B cell (primary cell): ENCODE measurements around the gene GIPC3. TPM values are rescaled to one million over a fixed set of nuclear protein-coding genes. Genes with fewer than 3 reads are reported as not detected.

Experiments
- ATAC-seq: fragments of 200-7000 bp; cut with Tn5 transposase; one replicate; pipeline ENCODE4 v1.10.0; 2021; ENCODE audit warnings: low read depth, mild to moderate bottlenecking, moderate number of reproducible peaks, moderate library complexity
- CTCF ChIA-PET: fragments of 350-600 bp; sonication (Branson Sonifier 250); formaldehyde crosslinking; loops from one replicate; lab custom pipeline; 2021; ENCODE audit warnings: antibody characterized with exemption, inconsistent platforms; lab: Charles Lee
- POLR2A ChIA-PET: fragments of 350-600 bp; sonication (Branson Sonifier 250); formaldehyde crosslinking; loops from one replicate; lab custom pipeline; 2021; ENCODE audit warnings: antibody characterized with exemption; lab: Charles Lee
- DNase-seq: peaks from one replicate; pipeline ENCODE4 v3.0.0; 2013
- H2AFZ ChIP-seq: 2 replicates; pipeline ENCODE4 v1.6.1; 2012; ENCODE audit warnings: mild to moderate bottlenecking, low read depth, low read length; ENCODE audit not compliant: insufficient read depth, poor library complexity, severe bottlenecking
- H3K27ac ChIP-seq, 2 donors: 1 replicate in 1 of 2; 2 replicates in 1 of 2; pipeline ENCODE4 v1.5.1; 2012 to 2013; ENCODE audit warnings: low read length in 2 of 2, mild to moderate bottlenecking in 2 of 2, moderate library complexity in 1 of 2
- H3K27me3 ChIP-seq, 4 experiments: fragments of 200-600 bp in 1 of 4; sonication (generic) in 1 of 4; replicated peaks in 1 of 4; 1 replicate in 2 of 4; 2 replicates in 2 of 4; pipeline versions ENCODE4 v1.6.1 to v1.7.0; 2013 to 2016; ENCODE audit warnings: low read length in 3 of 4, mild to moderate bottlenecking in 2 of 4, mixed read lengths in 1 of 4, moderate library complexity in 1 of 4; ENCODE audit not compliant: insufficient read depth in 4 of 4, control insufficient read depth in 3 of 4; ENCODE audit errors: control extremely low read depth in 1 of 4
- H3K36me3 ChIP-seq, 2 experiments: replicated peaks in 1 of 2; 1 replicate in 1 of 2; 2 replicates in 1 of 2; pipeline versions ENCODE4 v1.6.1 to v1.7.1; 2013; ENCODE audit warnings: low read length in 1 of 2; ENCODE audit not compliant: insufficient read depth in 2 of 2, control insufficient read depth in 1 of 2; ENCODE audit errors: control extremely low read depth in 1 of 2, extremely low read depth in 1 of 2
- H3K4me1 ChIP-seq, 2 donors: fragments of 200-600 bp in 1 of 2; sonication (generic) in 1 of 2; 1 replicate in 1 of 2; 2 replicates in 1 of 2; pipeline versions ENCODE4 v1.5.1 to v1.6.1; 2013 to 2017; ENCODE audit warnings: low read length in 2 of 2; ENCODE audit not compliant: control insufficient read depth in 2 of 2, insufficient read depth in 2 of 2
- H3K4me2 ChIP-seq: replicated peaks from 2 replicates; pipeline ENCODE3; 2012; ENCODE audit warnings: mild to moderate bottlenecking, low read depth, low read length; ENCODE audit not compliant: poor library complexity, severe bottlenecking
- H3K4me3 ChIP-seq, 5 experiments: fragments of 200-600 bp in 1 of 5; sonication (generic) in 1 of 5; 1 replicate in 3 of 5; 2 replicates in 2 of 5; pipeline versions ENCODE4 v1.5.1 to v1.7.0; 2011 to 2016; ENCODE audit warnings: low read length in 4 of 5, mild to moderate bottlenecking in 4 of 5, low read depth in 2 of 5, control low read depth in 1 of 5, moderate library complexity in 1 of 5; ENCODE audit not compliant: insufficient read depth in 1 of 5; ENCODE audit errors: control extremely low read depth in 1 of 5, extremely low read depth in 1 of 5
- H3K79me2 ChIP-seq: fragments of 200-600 bp; sonication (generic); one replicate; pipeline ENCODE4 v1.6.0; 2016; ENCODE audit warnings: low read length; ENCODE audit not compliant: control insufficient read depth, insufficient read depth
- H3K9ac ChIP-seq: fragments of 200-600 bp; sonication (generic); 2 replicates; pipeline ENCODE4 v1.6.1; 2017; ENCODE audit warnings: mild to moderate bottlenecking, low read length, moderate library complexity
- H3K9me3 ChIP-seq, 3 donors: one replicate each; pipeline versions ENCODE4 v1.6.1 to v1.7.1; 2013; ENCODE audit warnings: low read length in 2 of 3; ENCODE audit not compliant: control insufficient read depth in 2 of 3, insufficient read depth in 1 of 3; ENCODE audit errors: control extremely low read depth in 1 of 3
- H4K20me1 ChIP-seq: 2 replicates; pipeline ENCODE4 v1.6.0; 2012; ENCODE audit warnings: mild to moderate bottlenecking, low read length; ENCODE audit not compliant: insufficient read depth, control insufficient read depth, poor library complexity, severe bottlenecking
- H3K27ac Mint-ChIP-seq: one replicate; pipeline ENCODE4 v1.8.0; 2021; ENCODE audit warnings: mixed read lengths
- H3K27me3 Mint-ChIP-seq: one replicate; pipeline ENCODE4 v1.8.0; 2021; ENCODE audit warnings: mixed read lengths
- H3K4me1 Mint-ChIP-seq: one replicate; pipeline ENCODE4 v1.8.0; 2021; ENCODE audit warnings: mixed read lengths
- H3K4me3 Mint-ChIP-seq: one replicate; pipeline ENCODE4 v1.8.0; 2021; ENCODE audit warnings: mixed read lengths
- H3K9me3 Mint-ChIP-seq: one replicate; pipeline ENCODE4 v1.8.0; 2022; ENCODE audit warnings: mixed read lengths; ENCODE audit not compliant: insufficient read depth
- EZH2 ChIP-seq: IDR thresholded peaks from 2 replicates; pipeline ENCODE4 v1.6.1; 2012; ENCODE audit warnings: borderline replicate concordance, low read depth, mild to moderate bottlenecking, moderate library complexity, low read length; ENCODE audit not compliant: insufficient read depth, poor library complexity, severe bottlenecking
- WGBS: methylation state at CpG from one replicate; pipeline ENCODE4 v1.1.5; 2013; ENCODE audit warnings: missing lambda C conversion rate; ENCODE audit not compliant: insufficient coverage; 5-methylcytosine and 5-hydroxymethylcytosine counted together
- intact Hi-C: fragments of 100-400 bp; cut with micrococcal nuclease; formaldehyde crosslinking; loops from one replicate; pipeline ENCODE4 v1.10.0; 2022
- polyA plus RNA-seq: library from polyadenylated mRNA; depleted of rRNA; stranded (reverse); fragments of >200 nt; gene quantifications from 2 replicates; pipeline ENCODE4 v1.2.3, GENCODE V29; 2012
- total RNA-seq, 2 donors: library from RNA; stranded (reverse); fragments of 120-200 nt in 1 of 2; gene quantifications; 1 replicate in 1 of 2; 2 replicates in 1 of 2; pipeline versions ENCODE4 v1.2.3 to v1.2.4, GENCODE V29; 2013 to 2022
- TF ChIP-seq, protein P1 (sequence below): fragments of 200-600 bp; IDR thresholded peaks from one replicate; pipeline ENCODE4 v1.8.0; 2022; ENCODE audit warnings: antibody characterized with exemption, mild to moderate bottlenecking

GIPC3 gene
- total and polyA plus RNA-seq, 2 donors (not counting 1 experiment from before 2014, with no cell fraction given) = 0.47 to 0.48 TPM

DNA sequence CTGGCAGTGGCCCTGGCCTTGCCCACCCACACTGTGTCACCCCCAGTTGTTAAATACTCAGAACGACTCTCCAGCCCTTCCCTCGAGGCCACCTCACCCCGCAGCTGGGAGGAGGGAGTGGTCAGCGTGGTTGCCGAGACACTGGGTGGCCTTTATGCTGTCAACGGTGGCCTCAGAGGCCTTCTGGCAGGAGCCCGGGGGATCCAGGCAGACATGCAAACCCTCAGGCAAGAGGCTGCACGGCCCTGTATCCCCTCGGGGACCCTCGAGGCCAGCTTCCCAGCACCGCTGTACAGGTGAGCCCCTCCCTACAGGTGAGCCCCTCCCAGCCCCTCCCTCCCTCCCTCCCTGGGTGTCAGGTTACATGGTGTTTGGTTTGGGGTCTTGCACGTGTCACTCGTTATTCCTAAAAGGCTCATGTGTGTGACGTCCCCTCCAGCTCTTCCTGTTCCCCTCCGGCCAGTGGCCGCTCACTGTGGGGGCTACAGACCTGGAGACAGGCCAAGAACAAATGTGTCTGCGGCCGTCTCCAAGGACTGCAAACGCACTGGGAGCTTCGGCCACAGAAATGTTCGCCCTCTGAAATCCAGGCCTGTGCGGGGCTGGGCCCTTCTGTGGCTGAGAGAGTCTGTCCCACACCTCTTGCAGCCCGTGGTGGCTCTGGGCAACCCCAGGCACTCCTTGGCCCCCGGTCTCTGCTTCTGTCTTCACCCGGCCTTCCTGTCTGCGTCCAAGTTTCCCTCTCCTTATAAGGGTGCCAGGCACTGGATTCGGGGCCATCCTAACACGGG, 46.1 kb upstream of the GIPC3 start, which contains the start of gene TEKTIP1:
TEKTIP1 (plus strand) TSS at position 210 of the 791 bp plus-strand sequence; CDS start at position 214, 4 bp downstream.
- peaks cover 0 to 17% of the 10 kb centered on the region in 2 experiments for H3K36me3 ChIP-seq
- H4K20me1 ChIP-seq = peaks cover 19% of the 10 kb centered on the region
- intact Hi-C loops = no loop called here
- H3K27me3 Mint-ChIP-seq = no peaks in the 10 kb centered on the region
- no peak within 1 kb of the TSS for H3K9ac ChIP-seq
- H3K4me1 ChIP-seq = no peaks in the 10 kb centered on the region
- peaks cover 0 to 8% (median 0%) of the 10 kb centered on the region in 3 donors for H3K9me3 ChIP-seq
- no peak within 1 kb of the TSS for H3K4me3 ChIP-seq
- ATAC-seq = no peak
- 88% methylated on average over 25 of the region's 28 CpGs for WGBS
- no peak within 1 kb of the TSS for H3K4me2 ChIP-seq
- H2AFZ ChIP-seq = no peak within 1 kb of the TSS
- H3K4me1 Mint-ChIP-seq = no peaks in the 10 kb centered on the region
- POLR2A ChIA-PET = no interaction called here
- no peak for TF ChIP-seq EZH2
- TF ChIP-seq, protein P1, sequence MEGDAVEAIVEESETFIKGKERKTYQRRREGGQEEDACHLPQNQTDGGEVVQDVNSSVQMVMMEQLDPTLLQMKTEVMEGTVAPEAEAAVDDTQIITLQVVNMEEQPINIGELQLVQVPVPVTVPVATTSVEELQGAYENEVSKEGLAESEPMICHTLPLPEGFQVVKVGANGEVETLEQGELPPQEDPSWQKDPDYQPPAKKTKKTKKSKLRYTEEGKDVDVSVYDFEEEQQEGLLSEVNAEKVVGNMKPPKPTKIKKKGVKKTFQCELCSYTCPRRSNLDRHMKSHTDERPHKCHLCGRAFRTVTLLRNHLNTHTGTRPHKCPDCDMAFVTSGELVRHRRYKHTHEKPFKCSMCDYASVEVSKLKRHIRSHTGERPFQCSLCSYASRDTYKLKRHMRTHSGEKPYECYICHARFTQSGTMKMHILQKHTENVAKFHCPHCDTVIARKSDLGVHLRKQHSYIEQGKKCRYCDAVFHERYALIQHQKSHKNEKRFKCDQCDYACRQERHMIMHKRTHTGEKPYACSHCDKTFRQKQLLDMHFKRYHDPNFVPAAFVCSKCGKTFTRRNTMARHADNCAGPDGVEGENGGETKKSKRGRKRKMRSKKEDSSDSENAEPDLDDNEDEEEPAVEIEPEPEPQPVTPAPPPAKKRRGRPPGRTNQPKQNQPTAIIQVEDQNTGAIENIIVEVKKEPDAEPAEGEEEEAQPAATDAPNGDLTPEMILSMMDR = no peak
- H3K27ac Mint-ChIP-seq = no peak within 1 kb of the TSS
- H3K79me2 ChIP-seq = no peaks in the 10 kb centered on the region
- H3K27ac ChIP-seq = no peak within 1 kb of the TSS
- CTCF ChIA-PET = interaction anchor here (1.5 kb wide), 1 partner anchor 12 kb away, joined by 4 read pairs; no protein-coding TSS in a partner anchor
- H3K27me3 ChIP-seq = no peaks in the 10 kb centered on the region
- H3K9me3 Mint-ChIP-seq = no peaks in the 10 kb centered on the region
- no peak for DNase-seq
- no peak within 1 kb of the TSS for H3K4me3 Mint-ChIP-seq

DNA sequence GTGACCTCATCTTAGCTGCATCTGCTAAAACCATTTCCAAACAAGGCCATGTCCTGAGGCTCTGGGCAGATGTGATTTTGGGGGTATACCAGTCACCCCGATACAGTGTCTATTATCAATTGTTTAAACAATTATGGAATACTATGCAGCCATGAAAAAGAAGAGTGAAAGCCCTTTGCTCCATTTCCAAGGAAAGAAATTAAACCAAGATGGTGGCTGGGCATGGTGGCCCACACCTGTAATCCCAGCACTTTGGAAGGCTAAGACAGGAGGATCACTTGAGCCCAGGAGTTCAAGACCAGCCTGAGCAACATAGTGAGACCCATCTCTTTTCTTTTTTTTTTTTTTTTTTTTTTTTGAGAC, 45.5 kb upstream of the GIPC3 start:
- no peak for TF ChIP-seq EZH2
- TF ChIP-seq, protein P1 = no peak
- H3K27ac Mint-ChIP-seq = no peak overlapping the region

More for the DNA sequence above, 45.5 kb upstream of the GIPC3 start:
- Histone ChIP-seq H3K9ac (no peak overlapping the region), H3K36me3 (peaks cover 0 to 16% of the 10 kb centered on the region in 2 experiments), H3K9me3 (peaks cover 0 to 8% (median 0%) of the 10 kb centered on the region in 3 donors), H3K4me2 (no peak overlapping the region), H2AFZ (no peak overlapping the region), H3K4me3 (no peak overlapping the region), H4K20me1 (peaks cover 25% of the 10 kb centered on the region), H3K27ac (no peak overlapping the region), H3K27me3 (no peaks in the 10 kb centered on the region), H3K4me1 (no peaks in the 10 kb centered on the region), H3K79me2 (peaks cover under 1% of the 10 kb centered on the region)
- DNase-seq (no peak), ATAC-seq (no peak)
- Mint-ChIP-seq H3K4me1 (no peaks in the 10 kb centered on the region), H3K4me3 (no peak overlapping the region), H3K27me3 (no peaks in the 10 kb centered on the region), H3K9me3 (no peaks in the 10 kb centered on the region)
- intact Hi-C loops = no loop called here
- no CpG with 5 or more reads among the region's 1 CpG for WGBS
- POLR2A ChIA-PET = no interaction called here
- CTCF ChIA-PET = interaction anchor here (1.5 kb wide), 1 partner anchor 13 kb away, joined by 4 read pairs; no protein-coding TSS in a partner anchor
